Measurements from ENCODE around the gene NDUFS4. TPM values are rescaled to one million over a fixed set of nuclear protein-coding genes. Genes with fewer than 3 reads are reported as not detected.

NDUFS4 gene
- total RNA-seq, 1 experiment from 2014 or later, result 72.6 TPM

GRCh38 chr5:53677632-53678031 lies 117.2 kb downstream of the NDUFS4 start:
- BruUV-seq (replicated peaks), result no TSS peak
- POLR2A ChIA-PET (ENCODE audit: unreplicated experiment), result no interaction called here

GRCh38 chr5:53678981-53679660 lies 118.7 kb downstream of the NDUFS4 start:
- ChIA-PET POLR2A (ENCODE audit: unreplicated experiment) (no interaction called here), CTCF (no interaction called here)
- no peaks in the 10 kb centered on the region for H3K9me3 ChIP-seq (ENCODE audit: low read length)
- no peak overlapping the region for H2AFZ ChIP-seq (ENCODE audit: low read length)
- H4K20me1 ChIP-seq (ENCODE audit: low read length), result no peaks in the 10 kb centered on the region
- no peak for DNase-seq
- H3K9ac ChIP-seq (ENCODE audit: low read length), result no peak overlapping the region
- ATAC-seq, result no peak
- intact Hi-C loops (cut with micrococcal nuclease), result no loop called here
- H3K27ac ChIP-seq (ENCODE audit: low read length), result no peak overlapping the region
- no peak overlapping the region for H3K4me3 ChIP-seq (ENCODE audit: low read length)
- no peaks in the 10 kb centered on the region for H3K79me2 ChIP-seq (ENCODE audit: low read length)
- no peaks in the 10 kb centered on the region; the same call in 1 of the 2 replicates for H3K36me3 ChIP-seq (ENCODE audit: low read depth, low read length)
- H3K4me1 ChIP-seq (ENCODE audit: insufficient read depth, low read length), result no peaks in the 10 kb centered on the region
- no peak overlapping the region for H3K4me2 ChIP-seq (ENCODE audit: low read length)
- H3F3A ChIP-seq (ENCODE audit: low read length, unreplicated experiment), result no peaks in the 10 kb centered on the region
- H3K9me2 ChIP-seq (replicated peaks; ENCODE audit: low read length), result no peaks in the 10 kb centered on the region
- no TSS peak for BruUV-seq (replicated peaks)
- no peaks in the 10 kb centered on the region for H3K27me3 ChIP-seq (ENCODE audit: low read length)
- TF ChIP-seq, protein P1, sequence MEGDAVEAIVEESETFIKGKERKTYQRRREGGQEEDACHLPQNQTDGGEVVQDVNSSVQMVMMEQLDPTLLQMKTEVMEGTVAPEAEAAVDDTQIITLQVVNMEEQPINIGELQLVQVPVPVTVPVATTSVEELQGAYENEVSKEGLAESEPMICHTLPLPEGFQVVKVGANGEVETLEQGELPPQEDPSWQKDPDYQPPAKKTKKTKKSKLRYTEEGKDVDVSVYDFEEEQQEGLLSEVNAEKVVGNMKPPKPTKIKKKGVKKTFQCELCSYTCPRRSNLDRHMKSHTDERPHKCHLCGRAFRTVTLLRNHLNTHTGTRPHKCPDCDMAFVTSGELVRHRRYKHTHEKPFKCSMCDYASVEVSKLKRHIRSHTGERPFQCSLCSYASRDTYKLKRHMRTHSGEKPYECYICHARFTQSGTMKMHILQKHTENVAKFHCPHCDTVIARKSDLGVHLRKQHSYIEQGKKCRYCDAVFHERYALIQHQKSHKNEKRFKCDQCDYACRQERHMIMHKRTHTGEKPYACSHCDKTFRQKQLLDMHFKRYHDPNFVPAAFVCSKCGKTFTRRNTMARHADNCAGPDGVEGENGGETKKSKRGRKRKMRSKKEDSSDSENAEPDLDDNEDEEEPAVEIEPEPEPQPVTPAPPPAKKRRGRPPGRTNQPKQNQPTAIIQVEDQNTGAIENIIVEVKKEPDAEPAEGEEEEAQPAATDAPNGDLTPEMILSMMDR (conservative IDR thresholded peaks at IDR 0.05; ENCODE audit: low read depth, low read length), result no peak
- TF ChIP-seq EZH2 (IDR thresholded peaks at IDR 0.05; ENCODE audit: low read length, unreplicated experiment) (no peak), EZH2phosphoT487 (IDR thresholded peaks at IDR 0.05; ENCODE audit: borderline replicate concordance, low read length) (no peak)

More at GRCh38 chr5:53677632-53678031, 117.2 kb downstream of the NDUFS4 start:
- H3K79me2 ChIP-seq (ENCODE audit: low read length), result no peaks in the 10 kb centered on the region
- H3K9me2 ChIP-seq (replicated peaks; ENCODE audit: low read length), result no peaks in the 10 kb centered on the region
- intact Hi-C loops (cut with micrococcal nuclease), result no loop called here
- H3F3A ChIP-seq (ENCODE audit: low read length, unreplicated experiment), result no peaks in the 10 kb centered on the region
- H3K4me3 ChIP-seq (ENCODE audit: low read length), result no peak overlapping the region
- no peaks in the 10 kb centered on the region for H3K4me1 ChIP-seq (ENCODE audit: insufficient read depth, low read length)
- CTCF ChIA-PET, result no interaction called here
- H2AFZ ChIP-seq (ENCODE audit: low read length), result no peak overlapping the region
- ATAC-seq (no peak), DNase-seq (no peak)
- no peaks in the 10 kb centered on the region for H4K20me1 ChIP-seq (ENCODE audit: low read length)
- H3K27ac ChIP-seq (ENCODE audit: low read length), result no peak overlapping the region
- no peak overlapping the region for H3K4me2 ChIP-seq (ENCODE audit: low read length)
- H3K36me3 ChIP-seq (ENCODE audit: low read depth, low read length), result no peaks in the 10 kb centered on the region; the same call in 1 of the 2 replicates
- TF ChIP-seq EZH2 (IDR thresholded peaks at IDR 0.05; ENCODE audit: low read length, unreplicated experiment), result no peak
- no peak for TF ChIP-seq EZH2phosphoT487 (IDR thresholded peaks at IDR 0.05; ENCODE audit: borderline replicate concordance, low read length)
- TF ChIP-seq, protein P1 (conservative IDR thresholded peaks at IDR 0.05; ENCODE audit: low read depth, low read length), result no peak
- no peaks in the 10 kb centered on the region for H3K27me3 ChIP-seq (ENCODE audit: low read length)
- H3K9ac ChIP-seq (ENCODE audit: low read length), result no peak overlapping the region
- H3K9me3 ChIP-seq (ENCODE audit: low read length), result no peaks in the 10 kb centered on the region

DNA sequence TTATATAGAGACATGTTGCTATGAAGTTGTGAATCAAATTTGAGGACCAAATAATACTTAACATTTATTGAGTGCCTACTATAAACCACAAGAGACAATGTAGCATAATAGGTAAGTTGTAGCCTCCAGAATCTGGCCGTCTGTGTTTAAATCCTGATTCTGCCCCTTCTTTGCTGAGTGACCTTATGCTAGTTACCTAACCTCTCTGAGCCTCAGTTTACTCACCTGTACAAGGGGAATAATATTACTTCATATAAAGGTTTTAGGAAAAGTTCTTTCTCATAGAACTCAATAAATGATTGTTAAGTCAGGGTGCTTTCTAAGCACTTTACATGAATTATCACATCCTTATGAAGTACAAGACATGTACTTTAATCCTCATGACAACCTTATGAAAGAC lies 120.6 kb downstream of the NDUFS4 start:
- no peak for DNase-seq
- no peaks in the 10 kb centered on the region for H3F3A ChIP-seq (ENCODE audit: low read length, unreplicated experiment)
- no peak overlapping the region for H2AFZ ChIP-seq (ENCODE audit: low read length)
- ChIA-PET POLR2A (ENCODE audit: unreplicated experiment) (no interaction called here), CTCF (no interaction called here)
- TF ChIP-seq EZH2phosphoT487 (IDR thresholded peaks at IDR 0.05; ENCODE audit: borderline replicate concordance, low read length), result no peak
- TF ChIP-seq, protein P1 (conservative IDR thresholded peaks at IDR 0.05; ENCODE audit: low read depth, low read length), result no peak
- no peak for TF ChIP-seq EZH2 (IDR thresholded peaks at IDR 0.05; ENCODE audit: low read length, unreplicated experiment)
- H3K9me2 ChIP-seq (replicated peaks; ENCODE audit: low read length), result no peaks in the 10 kb centered on the region
- no peak overlapping the region for H3K4me3 ChIP-seq (ENCODE audit: low read length)
- no peak overlapping the region for H3K4me2 ChIP-seq (ENCODE audit: low read length)
- no peak for ATAC-seq
- H3K27ac ChIP-seq (ENCODE audit: low read length), result no peak overlapping the region
- H3K36me3 ChIP-seq (ENCODE audit: low read depth, low read length), result no peaks in the 10 kb centered on the region; the same call in 1 of the 2 replicates
- no peaks in the 10 kb centered on the region for H3K27me3 ChIP-seq (ENCODE audit: low read length)
- intact Hi-C loops (cut with micrococcal nuclease), result no loop called here
- no peaks in the 10 kb centered on the region for H4K20me1 ChIP-seq (ENCODE audit: low read length)
- no TSS peak for BruUV-seq (replicated peaks)
- no peaks in the 10 kb centered on the region for H3K79me2 ChIP-seq (ENCODE audit: low read length)
- H3K9me3 ChIP-seq (ENCODE audit: low read length), result no peaks in the 10 kb centered on the region
- no peaks in the 10 kb centered on the region for H3K4me1 ChIP-seq (ENCODE audit: insufficient read depth, low read length)
- H3K9ac ChIP-seq (ENCODE audit: low read length), result no peak overlapping the region

Measured in PC-3 (cell line).